ENCODE results near the gene PPP4R2.

PPP4R2 gene

GRCh38 chr3:73004316-73004715, 7.7 kb downstream of the PPP4R2 start:
- Histone ChIP-seq H3K4me1 (ENCODE audit: control insufficient read depth in 1 of 2, insufficient read depth in 2 of 2, low read length in 2 of 2) (peaks cover 15 to 50% of the 10 kb centered on the region in 2 donors), H3K9me3 (ENCODE audit: control insufficient read depth in 1 of 2, low read length in 2 of 2) (no peaks in the 10 kb centered on the region), H3K4me3 (ENCODE audit: low read depth in 1 of 2, low read length in 2 of 2) (no peak overlapping the region), H3K27ac (ENCODE audit: low read length) (no peak overlapping the region), H3K27me3 (ENCODE audit: low read depth, low read length) (no peaks in the 10 kb centered on the region), H3K36me3 (ENCODE audit: control insufficient read depth in 1 of 2, insufficient read depth in 2 of 2, low read length in 2 of 2) (peaks cover 13 to 23% of the 10 kb centered on the region in 2 donors)

GRCh38 chr3:73007992-73008712, 11.5 kb downstream of the PPP4R2 start:
- Histone ChIP-seq H3K9me3 (ENCODE audit: control insufficient read depth in 1 of 2, low read length in 2 of 2) (no peaks in the 10 kb centered on the region), H3K27ac (ENCODE audit: low read length) (no peak overlapping the region), H3K4me1 (ENCODE audit: control insufficient read depth in 1 of 2, insufficient read depth in 2 of 2, low read length in 2 of 2) (peaks cover 10 to 27% of the 10 kb centered on the region in 2 donors), H3K27me3 (ENCODE audit: low read depth, low read length) (no peaks in the 10 kb centered on the region), H3K36me3 (ENCODE audit: control insufficient read depth in 1 of 2, insufficient read depth in 2 of 2, low read length in 2 of 2) (peaks cover 13 to 15% of the 10 kb centered on the region in 2 donors), H3K4me3 (ENCODE audit: low read depth in 1 of 2, low read length in 2 of 2) (no peak overlapping the region)

GRCh38 chr3:73009008-73009407, 12.4 kb downstream of the PPP4R2 start:
- H3K9me3 ChIP-seq (ENCODE audit: control insufficient read depth in 1 of 2, low read length in 2 of 2): no peaks in the 10 kb centered on the region
- no peaks in the 10 kb centered on the region for H3K27me3 ChIP-seq (ENCODE audit: low read depth, low read length)
- no peak overlapping the region for H3K4me3 ChIP-seq (ENCODE audit: low read depth in 1 of 2, low read length in 2 of 2)
- H3K4me1 ChIP-seq (ENCODE audit: control insufficient read depth in 1 of 2, insufficient read depth in 2 of 2, low read length in 2 of 2): peaks cover 10 to 25% of the 10 kb centered on the region in 2 donors
- no peak overlapping the region for H3K27ac ChIP-seq (ENCODE audit: low read length)
- H3K36me3 ChIP-seq (ENCODE audit: control insufficient read depth in 1 of 2, insufficient read depth in 2 of 2, low read length in 2 of 2): peaks cover 13 to 15% of the 10 kb centered on the region in 2 donors

GRCh38 chr3:73009750-73010149, 13.1 kb downstream of the PPP4R2 start:
- no peak overlapping the region for H3K27ac ChIP-seq (ENCODE audit: low read length)
- H3K9me3 ChIP-seq (ENCODE audit: control insufficient read depth in 1 of 2, low read length in 2 of 2): no peaks in the 10 kb centered on the region
- no peaks in the 10 kb centered on the region for H3K27me3 ChIP-seq (ENCODE audit: low read depth, low read length)
- peaks cover 10 to 21% of the 10 kb centered on the region in 2 donors for H3K4me1 ChIP-seq (ENCODE audit: control insufficient read depth in 1 of 2, insufficient read depth in 2 of 2, low read length in 2 of 2)
- peaks cover 13 to 15% of the 10 kb centered on the region in 2 donors for H3K36me3 ChIP-seq (ENCODE audit: control insufficient read depth in 1 of 2, insufficient read depth in 2 of 2, low read length in 2 of 2)
- no peak overlapping the region for H3K4me3 ChIP-seq (ENCODE audit: low read depth in 1 of 2, low read length in 2 of 2)

GRCh38 chr3:73010158-73010557, 13.5 kb downstream of the PPP4R2 start:
- Histone ChIP-seq H3K27me3 (ENCODE audit: low read depth, low read length) (no peaks in the 10 kb centered on the region), H3K36me3 (ENCODE audit: control insufficient read depth in 1 of 2, insufficient read depth in 2 of 2, low read length in 2 of 2) (peaks cover 13 to 15% of the 10 kb centered on the region in 2 donors), H3K4me3 (ENCODE audit: low read depth in 1 of 2, low read length in 2 of 2) (no peak overlapping the region), H3K4me1 (ENCODE audit: control insufficient read depth in 1 of 2, insufficient read depth in 2 of 2, low read length in 2 of 2) (peaks cover 10 to 21% of the 10 kb centered on the region in 2 donors), H3K27ac (ENCODE audit: low read length) (no peak overlapping the region), H3K9me3 (ENCODE audit: control insufficient read depth in 1 of 2, low read length in 2 of 2) (no peaks in the 10 kb centered on the region)

GRCh38 chr3:73018298-73018697, 21.7 kb downstream of the PPP4R2 start:
- Histone ChIP-seq H3K36me3 (ENCODE audit: control insufficient read depth in 1 of 2, insufficient read depth in 2 of 2, low read length in 2 of 2) (no peaks in the 10 kb centered on the region), H3K4me3 (ENCODE audit: low read depth in 1 of 2, low read length in 2 of 2) (no peak overlapping the region), H3K27ac (ENCODE audit: low read length) (no peak overlapping the region), H3K4me1 (ENCODE audit: control insufficient read depth in 1 of 2, insufficient read depth in 2 of 2, low read length in 2 of 2) (peaks cover 0 to 14% of the 10 kb centered on the region in 2 donors), H3K27me3 (ENCODE audit: low read depth, low read length) (no peaks in the 10 kb centered on the region), H3K9me3 (ENCODE audit: control insufficient read depth in 1 of 2, low read length in 2 of 2) (no peaks in the 10 kb centered on the region)

- H3K36me3 ChIP-seq (ENCODE audit: control insufficient read depth in 1 of 2, insufficient read depth in 2 of 2, low read length in 2 of 2): no peaks in the 10 kb centered on the region
- H3K9me3 ChIP-seq (ENCODE audit: control insufficient read depth in 1 of 2, low read length in 2 of 2): no peaks in the 10 kb centered on the region
- peaks cover 0 to 14% of the 10 kb centered on the region in 2 donors for H3K4me1 ChIP-seq (ENCODE audit: control insufficient read depth in 1 of 2, insufficient read depth in 2 of 2, low read length in 2 of 2)
- H3K27ac ChIP-seq (ENCODE audit: low read length): no peak overlapping the region
- H3K27me3 ChIP-seq (ENCODE audit: low read depth, low read length): no peaks in the 10 kb centered on the region
- H3K4me3 ChIP-seq (ENCODE audit: low read depth in 1 of 2, low read length in 2 of 2): no peak overlapping the region
Measured at GRCh38 chr3:73018790-73019441, 22.3 kb downstream of the PPP4R2 start.

GRCh38 chr3:73021301-73021835, 24.8 kb downstream of the PPP4R2 start:
- Histone ChIP-seq H3K36me3 (ENCODE audit: control insufficient read depth in 1 of 2, insufficient read depth in 2 of 2, low read length in 2 of 2) (no peaks in the 10 kb centered on the region), H3K4me1 (ENCODE audit: control insufficient read depth in 1 of 2, insufficient read depth in 2 of 2, low read length in 2 of 2) (peaks cover 7 to 26% of the 10 kb centered on the region in 2 donors), H3K27me3 (ENCODE audit: low read depth, low read length) (no peaks in the 10 kb centered on the region), H3K27ac (ENCODE audit: low read length) (no peak overlapping the region), H3K4me3 (ENCODE audit: low read depth in 1 of 2, low read length in 2 of 2) (no peak overlapping the region), H3K9me3 (ENCODE audit: control insufficient read depth in 1 of 2, low read length in 2 of 2) (no peaks in the 10 kb centered on the region)

- H3K4me1 ChIP-seq (ENCODE audit: control insufficient read depth in 1 of 2, insufficient read depth in 2 of 2, low read length in 2 of 2): peaks cover 7 to 28% of the 10 kb centered on the region in 2 donors
Measured at GRCh38 chr3:73024836-73025235, 28.2 kb downstream of the PPP4R2 start.

GRCh38 chr3:73026111-73026759, 29.6 kb downstream of the PPP4R2 start:
- H3K27ac ChIP-seq (ENCODE audit: low read length): no peak overlapping the region

More at GRCh38 chr3:73024836-73025235, 28.2 kb downstream of the PPP4R2 start:
- H3K9me3 ChIP-seq (ENCODE audit: control insufficient read depth in 1 of 2, low read length in 2 of 2): no peaks in the 10 kb centered on the region
- no peak overlapping the region for H3K27ac ChIP-seq (ENCODE audit: low read length)
- H3K27me3 ChIP-seq (ENCODE audit: low read depth, low read length): no peaks in the 10 kb centered on the region
- no peak overlapping the region for H3K4me3 ChIP-seq (ENCODE audit: low read depth in 1 of 2, low read length in 2 of 2)
- no peaks in the 10 kb centered on the region for H3K36me3 ChIP-seq (ENCODE audit: control insufficient read depth in 1 of 2, insufficient read depth in 2 of 2, low read length in 2 of 2)

GRCh38 chr3:73026760-73027113, 30.1 kb downstream of the PPP4R2 start:
- H3K9me3 ChIP-seq (ENCODE audit: control insufficient read depth in 1 of 2, low read length in 2 of 2): no peaks in the 10 kb centered on the region
- H3K27me3 ChIP-seq (ENCODE audit: low read depth, low read length): no peaks in the 10 kb centered on the region
- H3K27ac ChIP-seq (ENCODE audit: low read length): no peak overlapping the region
- H3K36me3 ChIP-seq (ENCODE audit: control insufficient read depth in 1 of 2, insufficient read depth in 2 of 2, low read length in 2 of 2): no peaks in the 10 kb centered on the region
- no peak overlapping the region for H3K4me3 ChIP-seq (ENCODE audit: low read depth in 1 of 2, low read length in 2 of 2)
- H3K4me1 ChIP-seq (ENCODE audit: control insufficient read depth in 1 of 2, insufficient read depth in 2 of 2, low read length in 2 of 2): peaks cover 7 to 28% of the 10 kb centered on the region in 2 donors

More at GRCh38 chr3:73026111-73026759, 29.6 kb downstream of the PPP4R2 start:
- Histone ChIP-seq H3K4me1 (ENCODE audit: control insufficient read depth in 1 of 2, insufficient read depth in 2 of 2, low read length in 2 of 2) (peaks cover 7 to 28% of the 10 kb centered on the region in 2 donors), H3K9me3 (ENCODE audit: control insufficient read depth in 1 of 2, low read length in 2 of 2) (no peaks in the 10 kb centered on the region), H3K27me3 (ENCODE audit: low read depth, low read length) (no peaks in the 10 kb centered on the region), H3K36me3 (ENCODE audit: control insufficient read depth in 1 of 2, insufficient read depth in 2 of 2, low read length in 2 of 2) (no peaks in the 10 kb centered on the region), H3K4me3 (ENCODE audit: low read depth in 1 of 2, low read length in 2 of 2) (no peak overlapping the region)
